Upper lobe of right lung (tissue), 1 donor: ENCODE data around the gene HSPBAP1. TPM values are rescaled to one million over a fixed set of nuclear protein-coding genes. Genes with fewer than 3 reads are reported as not detected.
"Not testable (repeated sequence)": the region's sequence is repeated elsewhere in the genome, so short reads cannot be mapped to it uniquely, and the experiment has no call there.

Experiments used
- ATAC-seq: fragments of 200-7000 bp; cut with Tn5 transposase; one replicate; pipeline ENCODE4 v1.9.1; 2020; ENCODE audit warnings: mild to moderate bottlenecking, moderate library complexity
- DNase-seq: peaks from one replicate; pipeline ENCODE4 v3.0.0-alpha.2; 2020
- H3K27ac ChIP-seq: fragments of 200-600 bp; one replicate; pipeline ENCODE4 v1.8.0; 2022
- H3K27me3 ChIP-seq: fragments of 200-600 bp; one replicate; pipeline ENCODE4 v1.8.0; 2022; ENCODE audit warnings: mild to moderate bottlenecking
- H3K36me3 ChIP-seq: fragments of 200-600 bp; one replicate; pipeline ENCODE4 v1.8.0; 2022
- H3K4me1 ChIP-seq: fragments of 200-600 bp; one replicate; pipeline ENCODE4 v1.8.0; 2022
- H3K4me3 ChIP-seq: fragments of 200-600 bp; one replicate; pipeline ENCODE4 v1.8.0; 2022; ENCODE audit warnings: mild to moderate bottlenecking
- H3K9me3 ChIP-seq: fragments of 200-600 bp; one replicate; pipeline ENCODE4 v1.8.0; 2022
- intact Hi-C: fragments of 100-400 bp; cut with DNase I; formaldehyde crosslinking; loops from one replicate; pipeline ENCODE4 v1.11.0; 2022
- total RNA-seq: library from RNA; stranded (reverse); fragmentation: NEBNext Ultra II Directional; extraction: Animal tissue kit (Norgen Biotek cat#: 25700); gene quantifications from one replicate; pipeline ENCODE4 v1.2.1, GENCODE V29; 2021
- TF ChIP-seq, protein P1 (sequence below): fragments of 200-600 bp; IDR thresholded peaks from one replicate; pipeline ENCODE4 v1.8.0; 2022; ENCODE audit warnings: antibody characterized with exemption
- donor health status: DM: no; HTN: yes; CAD: no; lungs with severe emphysema.

Gene HSPBAP1
- total RNA-seq, 1 donor from 2014 or later, result 15.1 TPM

DNA sequence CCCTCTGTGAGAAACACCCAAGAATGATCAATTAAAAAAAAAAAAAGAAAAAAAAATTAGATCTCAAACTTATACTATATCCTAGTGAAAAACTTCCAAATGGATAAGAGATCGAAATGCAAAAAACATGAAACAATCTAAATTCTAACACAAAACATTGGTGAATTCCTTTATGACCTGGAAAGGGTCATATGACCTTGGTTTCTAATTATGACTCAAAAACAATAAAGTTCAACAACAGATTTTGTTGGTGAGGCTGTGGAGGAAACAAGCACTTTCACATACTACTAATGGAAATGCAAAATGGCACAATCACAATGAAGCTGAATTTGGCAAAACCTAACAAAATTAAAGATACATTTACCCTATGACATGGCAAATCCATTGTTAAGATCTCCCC, 45.3 kb downstream of the HSPBAP1 start:
- ATAC-seq, result no peak

DNA sequence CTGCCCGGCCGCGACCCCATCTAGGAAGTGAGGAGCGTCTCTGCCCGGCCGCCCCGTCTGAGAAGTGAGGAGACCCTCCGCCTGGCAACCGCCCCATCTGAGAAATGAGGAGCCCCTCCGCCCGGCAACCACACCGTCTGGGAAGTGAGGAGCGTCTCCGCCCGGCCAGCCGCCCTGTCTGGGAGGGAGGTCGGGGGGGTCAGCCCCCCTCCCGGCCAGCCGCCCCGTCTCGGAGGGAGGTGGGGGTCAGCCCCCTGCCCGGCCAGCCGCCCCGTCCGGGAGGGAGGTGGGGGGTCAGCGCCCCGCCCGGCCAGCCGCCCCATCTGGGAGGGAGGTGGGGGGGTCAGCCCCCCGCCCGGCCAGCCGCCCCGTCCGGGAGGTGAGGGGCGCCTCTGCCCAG, 46.3 kb downstream of the HSPBAP1 start:
- H3K9me3 ChIP-seq, H3K36me3 ChIP-seq, H3K4me3 ChIP-seq, intact Hi-C loops, DNase-seq, H3K4me1 ChIP-seq, ATAC-seq, H3K27ac ChIP-seq, H3K27me3 ChIP-seq: not testable (repeated sequence)

More for the DNA sequence above, 45.3 kb downstream of the HSPBAP1 start:
- Histone ChIP-seq H3K36me3 (peaks cover 6% of the 10 kb centered on the region), H3K4me1 (no peaks in the 10 kb centered on the region), H3K9me3 (no peaks in the 10 kb centered on the region), H3K27ac (no peak overlapping the region), H3K27me3 (no peaks in the 10 kb centered on the region), H3K4me3 (no peak overlapping the region)
- TF ChIP-seq, protein P1, sequence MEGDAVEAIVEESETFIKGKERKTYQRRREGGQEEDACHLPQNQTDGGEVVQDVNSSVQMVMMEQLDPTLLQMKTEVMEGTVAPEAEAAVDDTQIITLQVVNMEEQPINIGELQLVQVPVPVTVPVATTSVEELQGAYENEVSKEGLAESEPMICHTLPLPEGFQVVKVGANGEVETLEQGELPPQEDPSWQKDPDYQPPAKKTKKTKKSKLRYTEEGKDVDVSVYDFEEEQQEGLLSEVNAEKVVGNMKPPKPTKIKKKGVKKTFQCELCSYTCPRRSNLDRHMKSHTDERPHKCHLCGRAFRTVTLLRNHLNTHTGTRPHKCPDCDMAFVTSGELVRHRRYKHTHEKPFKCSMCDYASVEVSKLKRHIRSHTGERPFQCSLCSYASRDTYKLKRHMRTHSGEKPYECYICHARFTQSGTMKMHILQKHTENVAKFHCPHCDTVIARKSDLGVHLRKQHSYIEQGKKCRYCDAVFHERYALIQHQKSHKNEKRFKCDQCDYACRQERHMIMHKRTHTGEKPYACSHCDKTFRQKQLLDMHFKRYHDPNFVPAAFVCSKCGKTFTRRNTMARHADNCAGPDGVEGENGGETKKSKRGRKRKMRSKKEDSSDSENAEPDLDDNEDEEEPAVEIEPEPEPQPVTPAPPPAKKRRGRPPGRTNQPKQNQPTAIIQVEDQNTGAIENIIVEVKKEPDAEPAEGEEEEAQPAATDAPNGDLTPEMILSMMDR, result no peak
- intact Hi-C loops, result no loop called here
- DNase-seq, result no peak

DNA sequence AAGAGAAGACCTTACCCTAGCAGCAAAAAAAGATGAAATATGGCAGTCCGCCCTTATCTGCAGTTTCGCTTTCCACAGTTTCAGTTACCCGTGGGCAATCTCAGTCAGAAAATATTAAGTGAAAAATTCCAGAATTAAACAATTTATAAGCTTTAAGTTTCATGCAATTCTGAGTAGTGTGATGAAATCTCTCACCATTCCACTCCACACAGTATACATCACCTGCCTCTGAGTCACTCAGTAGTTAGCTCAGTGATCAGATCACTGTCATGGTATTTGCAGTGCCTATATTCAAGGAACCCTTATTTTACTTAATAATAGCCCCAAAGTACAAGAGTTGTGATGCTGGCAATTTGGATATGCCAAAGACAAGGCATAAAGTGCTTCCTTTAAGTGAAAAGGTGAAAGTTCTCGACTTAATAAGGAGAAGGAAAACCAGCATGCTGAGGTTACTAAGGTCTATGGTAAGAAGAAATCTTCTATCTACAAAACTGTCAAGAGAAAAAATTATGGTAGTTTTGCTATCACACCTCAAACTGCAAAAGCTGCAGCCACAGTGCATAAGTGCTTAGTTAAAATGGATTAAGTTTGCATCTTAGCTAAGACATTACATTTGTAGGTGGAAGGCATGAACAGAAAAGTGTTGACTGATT, 48.1 kb downstream of the HSPBAP1 start:
- H3K4me3 ChIP-seq, result no peak overlapping the region
- intact Hi-C loops, result no loop called here
- ATAC-seq (peak; percentile 43), DNase-seq (no peak)
- no peak overlapping the region for H3K27ac ChIP-seq
- no peaks in the 10 kb centered on the region for H3K27me3 ChIP-seq
- no peaks in the 10 kb centered on the region for H3K9me3 ChIP-seq
- H3K4me1 ChIP-seq, result no peaks in the 10 kb centered on the region
- peaks cover 8% of the 10 kb centered on the region for H3K36me3 ChIP-seq
- TF ChIP-seq, protein P1, result no peak

DNA sequence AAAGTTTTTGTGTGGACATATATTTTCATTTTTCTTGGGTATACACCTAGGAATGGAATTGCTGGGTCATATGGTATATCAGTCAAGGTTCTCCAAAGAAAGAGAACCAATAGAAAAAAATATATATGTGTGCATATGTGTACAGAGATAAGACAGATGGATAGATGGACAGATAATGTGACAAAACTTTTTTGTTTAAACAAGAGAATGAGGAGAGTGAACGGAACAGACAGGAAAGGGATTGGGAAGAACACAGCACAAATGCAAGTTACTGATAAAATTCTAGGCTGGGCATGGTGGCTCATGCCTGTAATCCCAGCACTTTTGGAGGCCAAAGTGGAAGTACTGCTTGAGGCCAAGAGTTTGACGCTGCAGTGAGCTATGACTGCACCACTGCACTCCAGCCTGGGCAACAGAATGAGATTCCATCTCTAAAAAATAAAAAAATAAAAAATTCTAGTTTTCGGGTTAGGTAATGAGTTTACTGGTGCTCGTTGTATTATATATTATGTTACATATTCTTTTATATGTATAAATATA, 50.0 kb downstream of the HSPBAP1 start:
- Histone ChIP-seq H3K9me3 (no peaks in the 10 kb centered on the region), H3K4me3 (no peak overlapping the region), H3K4me1 (no peaks in the 10 kb centered on the region), H3K36me3 (peaks cover 14% of the 10 kb centered on the region), H3K27ac (no peak overlapping the region), H3K27me3 (no peaks in the 10 kb centered on the region)
- TF ChIP-seq, protein P1, result no peak
- ATAC-seq, result no peak
- DNase-seq, result no peak
- intact Hi-C loops, result no loop called here

DNA sequence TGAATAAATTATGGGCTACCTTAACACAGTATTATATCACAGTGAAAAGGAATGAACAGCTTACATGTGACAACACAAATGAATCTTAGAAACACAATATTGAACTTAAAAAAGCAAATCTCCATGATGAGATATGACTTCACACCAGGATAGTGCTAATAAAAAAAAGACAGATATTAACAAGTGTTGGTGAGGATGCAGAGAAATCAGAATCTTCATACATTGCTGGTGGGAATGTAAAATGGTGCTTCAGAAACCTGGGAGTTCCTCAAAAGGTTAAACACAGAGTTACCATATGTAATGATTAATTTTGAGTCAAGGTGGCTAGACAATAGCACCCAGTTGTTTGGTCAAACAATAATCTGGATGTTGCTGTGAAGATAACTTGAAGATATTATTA, 51.4 kb downstream of the HSPBAP1 start:
- Histone ChIP-seq H3K27me3 (no peaks in the 10 kb centered on the region), H3K4me3 (no peak overlapping the region), H3K9me3 (no peaks in the 10 kb centered on the region), H3K27ac (no peak overlapping the region), H3K4me1 (no peaks in the 10 kb centered on the region), H3K36me3 (peaks cover 14% of the 10 kb centered on the region)
- intact Hi-C loops, result no loop called here
- TF ChIP-seq, protein P1, result no peak
- ATAC-seq (no peak), DNase-seq (no peak)

DNA sequence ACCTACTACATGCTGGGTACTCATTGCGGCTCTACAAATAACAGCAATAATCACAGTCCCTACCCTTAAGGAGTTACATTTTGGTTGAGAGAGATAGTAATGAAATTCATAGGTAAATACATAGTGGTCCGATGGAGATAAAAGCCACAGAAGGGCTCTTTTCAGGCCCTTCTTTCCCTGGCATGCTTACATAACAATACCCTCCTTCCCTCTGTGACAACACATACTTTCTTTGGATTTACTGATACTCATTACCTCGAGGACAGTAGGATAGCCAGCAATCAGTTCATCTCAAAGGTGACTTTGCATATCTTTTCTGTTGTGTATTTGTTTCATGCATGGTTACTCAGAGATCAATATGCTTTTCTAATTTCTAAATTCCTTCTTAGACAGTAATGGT, 54.5 kb downstream of the HSPBAP1 start:
- Histone ChIP-seq H3K27me3 (no peaks in the 10 kb centered on the region), H3K4me1 (no peaks in the 10 kb centered on the region), H3K9me3 (no peaks in the 10 kb centered on the region), H3K27ac (no peak overlapping the region), H3K4me3 (no peak overlapping the region), H3K36me3 (peaks cover 10% of the 10 kb centered on the region)
- ATAC-seq (no peak), DNase-seq (no peak)
- intact Hi-C loops, result no loop called here
- TF ChIP-seq, protein P1, result no peak

DNA sequence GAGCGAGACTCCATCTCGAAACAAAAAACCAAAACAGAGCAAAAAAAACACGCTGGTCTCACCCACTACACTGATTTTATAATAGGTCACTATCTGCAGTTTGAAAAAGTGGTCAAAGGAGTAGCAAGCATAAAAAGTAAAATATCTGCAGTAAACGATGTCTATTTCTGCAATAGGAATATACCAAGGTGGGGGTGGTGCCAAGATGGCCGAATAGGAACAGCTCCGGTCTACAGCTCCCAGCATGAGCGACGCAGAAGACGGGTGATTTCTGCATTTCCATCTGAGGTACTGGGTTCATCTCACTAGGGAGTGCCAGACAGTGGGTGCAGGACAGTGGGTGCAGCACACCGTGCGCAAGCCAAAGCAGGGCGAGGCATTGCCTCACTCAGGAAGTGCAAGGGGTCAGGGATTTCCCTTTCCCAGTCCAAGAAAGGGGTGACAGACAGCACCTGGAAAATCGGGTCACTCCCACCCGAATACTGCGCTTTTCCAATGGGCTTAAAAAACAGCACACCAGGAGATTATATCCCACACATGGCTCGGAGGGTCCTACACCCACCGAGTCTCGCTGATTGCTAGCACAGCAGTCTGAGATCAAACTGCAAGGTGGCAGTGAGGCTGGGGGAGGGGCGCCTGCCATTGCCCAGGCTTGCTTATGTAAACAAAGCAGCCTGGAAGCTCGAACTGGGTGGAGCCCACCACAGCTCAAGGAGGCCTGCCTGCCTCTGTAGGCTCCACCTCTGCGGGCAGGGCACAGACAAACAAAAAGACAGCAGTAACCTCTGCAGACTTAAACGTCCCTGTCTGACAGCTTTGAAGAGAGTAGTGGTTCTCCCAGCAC, 60.7 kb downstream of the HSPBAP1 start:
- H3K4me1 ChIP-seq, ATAC-seq, DNase-seq: not testable (repeated sequence)

More for the DNA sequence above, 60.7 kb downstream of the HSPBAP1 start:
- H3K36me3 ChIP-seq, result peaks cover 26% of the 10 kb centered on the region
- H3K27me3 ChIP-seq, H3K9me3 ChIP-seq, H3K27ac ChIP-seq, intact Hi-C loops, H3K4me3 ChIP-seq: not testable (repeated sequence)
